Nucleus accumbens (tissue), 56 donors: ENCODE data around the gene VDAC1.
A peak's percentile ranks its signal among the peaks of the same experiment; 100 is the strongest.
"Not testable (repeated sequence)": the region's sequence is repeated elsewhere in the genome, so short reads cannot be mapped to it uniquely, and the experiment has no call there.

Experiments
- DNase-seq, 56 donors: peaks; one replicate each; lab custom pipeline; 2025; lab: John Stamatoyannopoulos, UW

Gene VDAC1

GRCh38 chr5:133998042-133998441 lies 6.7 kb downstream of the VDAC1 start:
- no peak for DNase-seq

DNA sequence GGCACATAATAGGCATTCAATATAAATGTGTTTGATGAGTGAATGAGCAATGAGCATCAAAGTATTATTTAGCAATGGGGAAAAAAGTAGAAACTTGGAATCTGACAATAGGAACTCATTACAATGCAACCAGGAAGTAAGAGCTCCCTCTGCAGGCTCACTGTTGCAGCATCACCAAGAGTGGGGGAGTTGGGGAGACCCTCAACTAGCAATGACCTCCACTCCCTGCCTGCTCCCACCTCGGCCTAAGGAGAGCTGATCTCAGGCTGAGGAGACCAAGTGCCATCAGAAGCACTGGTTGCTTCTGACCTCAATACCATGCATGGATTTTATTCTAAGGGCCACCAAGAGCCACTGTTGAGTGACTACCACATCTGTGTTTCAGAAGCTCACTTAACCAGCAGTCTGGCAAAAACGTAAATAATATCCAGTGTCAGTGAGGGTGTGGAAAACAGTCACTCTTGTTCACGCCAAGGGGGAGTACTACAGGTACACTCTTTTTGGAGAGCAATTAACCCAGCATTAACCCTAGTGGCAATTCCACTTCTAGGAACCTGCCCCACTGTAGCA lies 8.0 kb downstream of the VDAC1 start:
- DNase-seq = no peak

DNA sequence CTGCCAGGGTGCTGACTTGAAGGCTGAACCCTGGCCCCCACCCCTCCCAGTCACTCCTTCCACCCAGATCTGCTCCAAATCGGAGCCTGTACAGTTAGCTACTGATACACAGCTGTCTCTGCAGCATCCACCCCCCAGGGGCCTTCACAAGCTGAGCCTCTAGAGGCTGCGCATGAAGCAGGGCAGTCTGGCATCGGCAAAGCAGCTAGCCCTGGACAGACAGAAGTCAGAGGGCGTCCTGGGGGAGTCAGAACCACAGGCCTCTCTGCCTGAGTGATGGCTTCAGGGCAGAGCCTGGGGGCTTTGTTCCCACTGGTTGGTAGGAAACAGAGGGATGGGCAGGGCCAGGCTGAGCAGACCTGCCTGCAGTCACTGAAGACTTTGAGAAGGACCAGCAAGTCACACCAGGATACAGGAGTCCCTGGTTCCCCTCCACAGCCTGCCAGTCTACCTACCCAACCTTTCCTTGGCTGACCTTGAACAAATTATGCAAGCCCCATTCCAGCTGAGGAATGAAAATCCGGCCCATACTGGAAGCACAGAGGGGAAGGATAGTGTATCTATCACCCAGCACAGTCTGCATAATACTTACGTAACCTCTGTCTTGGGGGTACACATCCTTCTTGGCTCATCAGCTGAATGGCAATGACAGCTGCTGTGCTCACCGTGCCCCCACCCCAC lies 8.8 kb downstream of the VDAC1 start:
- no peak for DNase-seq

DNA sequence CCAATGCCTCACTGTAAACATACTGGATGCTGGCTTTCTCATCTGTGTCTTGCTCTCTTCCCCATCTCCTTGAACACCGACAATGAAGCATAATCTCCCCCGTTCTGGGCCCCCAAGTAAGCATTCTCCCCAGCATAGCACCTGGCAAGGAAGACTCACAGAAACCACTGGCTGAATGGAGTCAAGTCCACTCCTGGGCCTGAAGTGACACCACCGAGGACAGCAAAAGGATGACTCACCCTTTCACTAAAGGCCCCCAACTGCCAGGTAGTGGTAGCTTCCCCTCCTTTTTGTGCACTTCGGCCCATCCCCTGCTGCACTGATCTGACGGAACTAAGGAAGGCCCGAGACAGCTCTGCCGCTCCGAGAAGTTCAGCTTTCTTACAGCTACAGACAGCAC lies 9.4 kb downstream of the VDAC1 start:
- no peak for DNase-seq

DNA sequence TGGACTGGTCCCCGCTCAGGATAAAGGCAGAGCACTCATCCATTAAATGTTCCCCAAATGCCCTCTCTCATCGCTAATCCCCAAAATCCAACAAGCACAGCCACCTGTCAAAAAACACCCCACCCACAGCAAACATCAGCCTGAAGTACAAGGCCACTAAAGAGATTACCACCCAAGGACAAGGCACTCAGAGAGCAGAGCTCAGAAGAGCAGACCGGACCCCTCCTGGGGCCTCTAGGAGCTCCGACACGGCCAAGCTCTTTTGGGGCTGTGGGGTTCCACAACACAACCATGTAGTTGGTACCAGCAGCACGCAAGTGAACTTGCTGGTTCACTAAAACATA lies 9.8 kb downstream of the VDAC1 start:
- no peak for DNase-seq

- DNase-seq = no peak
Measured at GRCh38 chr5:133994297-133994989, 10.3 kb downstream of the VDAC1 start.

GRCh38 chr5:133993185-133993936 lies 11.4 kb downstream of the VDAC1 start:
- no peak for DNase-seq

DNA sequence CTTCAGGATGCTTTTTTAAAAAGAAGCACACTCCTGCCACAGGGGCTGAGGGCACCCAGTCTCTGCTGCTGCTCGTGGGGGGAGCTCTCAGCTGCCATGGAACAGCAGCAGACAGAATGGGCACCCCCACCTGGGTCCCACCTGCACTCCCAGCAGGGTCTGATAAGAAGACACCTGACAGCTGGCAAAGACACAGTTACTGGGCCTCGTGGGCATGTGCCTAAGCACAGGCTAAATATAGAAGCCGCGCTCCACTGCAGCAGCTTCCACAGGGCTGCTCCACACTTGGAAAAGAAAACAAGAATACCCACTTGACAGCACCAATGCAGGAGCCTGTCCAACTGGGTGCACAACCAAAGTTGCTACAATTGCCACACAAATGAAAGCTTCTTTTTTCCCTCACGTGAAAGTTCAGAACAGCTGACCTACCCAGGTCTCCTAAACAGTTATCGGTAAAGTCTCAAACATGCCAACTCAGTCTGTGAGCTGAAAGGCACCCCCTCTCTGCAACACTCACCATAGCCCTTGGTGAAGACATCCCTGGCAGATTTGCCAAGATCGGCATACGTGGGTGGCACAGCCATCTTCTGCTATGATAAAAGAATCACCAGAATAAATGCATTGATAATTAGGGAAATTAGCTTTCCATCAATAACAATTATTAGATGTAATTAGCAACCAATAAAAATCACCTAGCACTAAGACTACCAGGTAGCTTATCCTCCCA lies 12.2 kb downstream of the VDAC1 start:
- DNase-seq = peak in 22 of 56 donors; percentile 9 to 64 (median 36)

DNA sequence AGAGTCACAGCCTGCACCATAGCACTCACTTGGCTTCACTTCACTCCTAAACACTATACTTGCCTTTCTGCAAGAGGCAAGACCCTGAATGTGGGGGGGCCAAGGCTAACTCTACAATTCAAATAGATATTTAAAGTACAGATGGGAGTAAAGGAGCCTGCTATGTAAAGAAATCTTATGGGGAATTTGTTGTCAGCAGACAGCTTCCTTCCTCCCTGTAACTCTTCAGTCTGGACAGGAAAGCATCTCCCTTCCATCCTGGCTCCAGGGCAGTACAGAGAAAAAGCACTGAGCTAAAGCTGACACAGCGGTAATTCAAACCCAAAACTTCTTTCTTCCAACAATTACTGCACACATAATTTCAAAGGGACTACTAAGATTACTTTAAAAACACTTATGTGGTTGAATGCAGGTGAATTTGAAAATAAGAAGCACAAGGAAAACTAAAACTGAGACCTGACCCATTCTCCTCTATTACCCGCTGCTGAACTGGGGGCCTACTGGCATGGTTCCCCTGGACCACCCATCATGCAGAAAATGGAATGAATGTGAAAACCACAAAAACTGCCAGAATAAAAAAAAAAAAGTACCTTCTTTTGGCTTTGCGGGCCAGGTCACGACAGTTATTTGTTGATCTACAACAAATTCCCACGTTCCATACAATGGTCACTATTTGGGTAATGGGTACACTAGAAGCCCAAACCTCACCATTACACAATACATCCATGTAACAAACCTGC lies 13.4 kb downstream of the VDAC1 start:
- DNase-seq = no peak

DNA sequence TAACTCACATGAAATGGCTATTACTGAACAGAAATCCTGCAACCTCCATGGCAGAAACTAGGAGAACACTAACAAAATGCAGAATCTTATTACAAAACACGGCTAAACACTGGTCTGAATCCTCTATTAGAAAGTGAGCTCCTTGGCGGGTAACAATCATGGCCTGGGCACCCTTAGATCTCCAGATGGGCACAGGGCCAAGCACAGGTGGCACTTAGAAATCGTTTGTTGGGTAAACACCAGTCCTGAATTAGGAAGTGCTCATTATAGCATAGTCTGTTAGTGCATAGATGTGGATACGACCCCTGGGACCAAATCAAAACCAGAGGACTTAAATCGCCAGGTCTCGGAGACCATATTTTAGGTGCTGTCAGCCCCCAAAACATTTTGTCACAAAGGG lies 14.4 kb downstream of the VDAC1 start:
- no peak for DNase-seq

GRCh38 chr5:133985540-133986180 lies 19.1 kb downstream of the VDAC1 start:
- DNase-seq = no peak

DNA sequence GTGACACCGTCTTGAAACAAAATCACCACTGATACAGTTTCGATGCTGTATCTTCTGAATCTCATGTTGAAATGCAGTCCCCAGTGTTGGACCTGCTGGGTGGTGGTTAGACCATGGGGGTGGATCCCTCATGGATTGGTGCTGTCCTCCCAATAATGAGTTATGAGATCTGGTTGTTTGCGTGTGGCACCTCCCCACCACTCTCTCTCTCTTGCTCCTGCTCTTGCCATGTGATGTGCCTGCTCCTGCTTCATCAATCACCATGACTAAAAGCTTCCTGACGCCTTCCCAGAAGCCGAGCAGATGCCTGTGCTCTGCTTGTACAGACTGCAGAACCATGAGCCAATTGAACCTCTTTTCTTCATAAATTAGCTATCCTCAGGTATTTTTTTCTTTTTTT lies 21.1 kb downstream of the VDAC1 start:
- no peak for DNase-seq

- no peak for DNase-seq
Measured at GRCh38 chr5:133981714-133982113, 23.1 kb downstream of the VDAC1 start.

- no peak for DNase-seq
Measured at GRCh38 chr5:133980652-133981051, 24.1 kb downstream of the VDAC1 start.

- no peak for DNase-seq
Measured at GRCh38 chr5:133978943-133979342, 25.8 kb downstream of the VDAC1 start.

- DNase-seq = no peak
Measured at GRCh38 chr5:133977858-133978257, 26.9 kb downstream of the VDAC1 start.

DNA sequence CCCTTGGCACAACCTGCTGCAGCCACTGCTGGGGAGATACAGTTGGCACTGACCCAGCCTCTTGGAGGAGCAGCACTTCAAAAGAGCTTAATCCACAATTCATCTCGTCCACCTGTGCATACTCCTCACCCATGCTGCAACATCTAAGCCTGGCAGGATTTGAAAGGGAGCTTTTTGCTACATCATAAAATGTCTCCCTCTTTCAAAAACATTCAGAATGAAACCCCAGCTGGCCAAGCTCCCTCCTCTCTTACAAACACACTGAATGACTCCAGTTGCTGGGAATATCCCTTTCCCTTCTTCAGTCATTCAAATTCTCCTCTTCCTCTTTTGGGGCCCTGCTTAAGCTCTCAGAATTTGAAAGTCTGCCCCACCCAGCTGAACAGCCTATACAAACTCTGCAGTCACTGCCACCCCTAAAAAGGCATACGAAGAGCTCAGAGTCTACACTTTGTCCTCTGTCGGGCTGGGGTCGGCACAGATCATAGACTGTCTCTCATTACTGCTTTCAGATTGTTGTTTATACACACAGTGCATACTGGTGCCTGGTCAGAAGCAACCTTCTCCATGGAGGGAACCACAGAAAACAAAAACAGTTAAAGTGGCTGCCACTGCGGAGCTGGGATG lies 27.5 kb downstream of the VDAC1 start:
- no peak for DNase-seq

GRCh38 chr5:133975546-133975945 lies 29.2 kb downstream of the VDAC1 start:
- not testable (repeated sequence) for DNase-seq

DNA sequence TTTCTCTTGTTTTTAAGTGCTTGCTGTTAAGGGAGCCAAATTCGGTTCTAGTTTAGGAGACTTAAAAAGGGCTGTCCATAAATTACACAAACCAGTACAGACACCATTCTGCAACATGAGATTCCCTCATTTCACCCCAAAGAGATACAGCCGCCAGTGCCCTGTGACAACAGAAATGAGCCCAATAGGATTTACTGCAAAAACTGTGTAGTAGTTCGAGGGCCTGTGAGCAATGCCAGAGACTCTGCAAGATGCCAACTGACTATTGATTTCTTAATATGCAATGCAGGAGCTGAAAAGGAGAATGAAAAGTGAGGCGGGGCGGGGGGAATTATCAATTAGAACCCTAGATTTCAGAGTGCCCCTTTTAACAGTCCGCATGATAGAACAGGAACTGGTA lies 30.6 kb downstream of the VDAC1 start:
- no peak for DNase-seq
